Vagina (tissue), 2 donors: ENCODE measurements around the gene TRAF5.

Source experiments
- CTCF ChIP-seq, 3 experiments: fragments of 450-650 bp in 2 of 3; fragments of 200-600 bp in 1 of 3; sonication (generic) in 1 of 3; IDR thresholded peaks; one replicate each; pipeline ENCODE4 v1.5.1; 2017 to 2019; ENCODE audit warnings: antibody characterized with exemption in 3 of 3, mild to moderate bottlenecking in 2 of 3, moderate library complexity in 2 of 3
- POLR2A ChIP-seq, 2 donors: fragments of 450-650 bp; IDR thresholded peaks; one replicate each; pipeline ENCODE4 v1.6.1; 2017; ENCODE audit warnings: antibody characterized with exemption in 2 of 2, mild to moderate bottlenecking in 2 of 2, moderate library complexity in 2 of 2

GRCh38 chr1:211320980-211321379 lies 5.7 kb upstream of the TRAF5 start:
- TF ChIP-seq CTCF (IDR thresholded peaks at IDR 0.05) = no peak
- TF ChIP-seq POLR2A (IDR thresholded peaks at IDR 0.05) = no peak
